Esophagus muscularis mucosa (tissue), 4 donors: ENCODE measurements around the gene ATXN1L. TPM values are rescaled to one million over a fixed set of nuclear protein-coding genes. Genes with fewer than 3 reads are reported as not detected.

Experiments used
- DNase-seq: peaks from one replicate; pipeline ENCODE4 v3.0.0-alpha.2; 2017; ENCODE audit errors: extremely low spot score
- H3K27ac ChIP-seq, 4 donors: fragments of 200-600 bp; sonication (generic); replicated peaks in 1 of 4; 1 replicate in 3 of 4; 2 replicates in 1 of 4; pipeline ENCODE4 v1.5.1; 2016 to 2019; ENCODE audit warnings: mild to moderate bottlenecking in 1 of 4
- H3K27me3 ChIP-seq, 4 donors: fragments of 200-600 bp; sonication (generic); one replicate each; pipeline versions ENCODE4 v1.5.1 to v1.6.0; 2016 to 2019
- H3K36me3 ChIP-seq, 4 donors: fragments of 200-600 bp; sonication (generic); one replicate each; pipeline ENCODE4 v1.5.1; 2016 to 2019
- H3K4me1 ChIP-seq, 4 donors: fragments of 200-600 bp; sonication (generic); one replicate each; pipeline ENCODE4 v1.5.1; 2016 to 2019
- H3K4me3 ChIP-seq, 4 donors: fragments of 200-600 bp; sonication (generic); 1 replicate in 2 of 4; 2 replicates in 2 of 4; pipeline ENCODE4 v1.5.1; 2016 to 2019; ENCODE audit warnings: mild to moderate bottlenecking in 4 of 4, moderate library complexity in 1 of 4
- H3K9me3 ChIP-seq, 4 donors: fragments of 200-600 bp; sonication (generic); 1 replicate in 3 of 4; 2 replicates in 1 of 4; pipeline ENCODE4 v1.5.1; 2016 to 2019
- CTCF ChIP-seq, 3 experiments: fragments of 200-600 bp in 2 of 3; fragments of 450-650 bp in 1 of 3; sonication (generic) in 2 of 3; IDR thresholded peaks; one replicate each; pipeline ENCODE4 v1.5.1; 2017 to 2019; ENCODE audit warnings: antibody characterized with exemption in 3 of 3, mild to moderate bottlenecking in 2 of 3, moderate library complexity in 1 of 3
- EP300 ChIP-seq: sonication (generic); formaldehyde crosslinking; IDR thresholded peaks from one replicate; pipeline ENCODE4 v1.6.1; 2017; ENCODE audit warnings: antibody characterized with exemption
- POLR2A ChIP-seq: fragments of 450-650 bp; IDR thresholded peaks from one replicate; pipeline ENCODE4 v1.6.1; 2017; ENCODE audit warnings: antibody characterized with exemption, moderate library complexity, mild to moderate bottlenecking, low read depth
- POLR2AphosphoS5 ChIP-seq, 2 donors: sonication (generic); formaldehyde crosslinking; IDR thresholded peaks; one replicate each; pipeline ENCODE4 v1.6.1; 2017; ENCODE audit warnings: antibody characterized with exemption in 2 of 2
- WGBS: methylation state at CpG from one replicate; pipeline ENCODE4 v1.1.5; 2018; 5-methylcytosine and 5-hydroxymethylcytosine counted together
- intact Hi-C: fragments of 100-400 bp; cut with DNase I; formaldehyde crosslinking; loops from one replicate; pipeline ENCODE4 v1.15.1; 2023
- total RNA-seq, 4 donors: library from RNA; depleted of rRNA; stranded (reverse); fragments of >200 nt; gene quantifications; one replicate each; pipeline versions ENCODE4 v1.1.0 to v1.2.1, GENCODE V29; 2016

ATXN1L gene
- total RNA-seq, 4 donors from 2014 or later, result 32.8 to 54.6 (median 42.9) TPM

DNA sequence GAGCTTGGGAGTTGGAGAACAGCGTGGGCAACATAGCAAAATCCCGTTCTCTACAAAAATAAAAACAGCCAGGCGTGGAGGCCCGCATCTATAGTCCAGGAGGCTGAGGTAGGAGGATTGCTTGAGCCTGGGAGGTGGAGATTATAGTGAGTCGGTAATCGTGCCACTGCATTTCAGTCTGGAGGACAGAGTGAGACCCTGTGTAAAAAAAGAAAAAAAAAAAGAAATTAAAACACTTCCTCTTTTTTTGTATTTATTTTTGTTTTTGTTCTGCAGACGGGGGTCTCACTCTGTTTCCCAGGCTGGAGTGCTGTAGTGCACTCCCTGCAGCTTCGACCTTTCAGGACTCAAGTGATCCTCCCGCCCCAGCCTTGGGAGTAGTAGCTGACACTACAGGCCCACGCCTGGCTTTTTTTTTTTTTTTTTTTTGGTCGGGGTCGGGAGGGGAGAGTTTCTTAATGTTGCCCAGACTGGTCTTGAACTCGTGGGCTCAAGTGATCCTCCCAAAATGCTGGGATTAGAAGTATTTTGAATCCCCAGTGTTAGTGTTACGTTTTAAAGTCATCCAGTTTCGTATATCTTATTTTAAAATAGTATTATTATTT is 51.1 kb downstream of the ATXN1L start:
- Histone ChIP-seq H3K4me1 (peaks cover 47 to 63% (median 62%) of the 10 kb centered on the region in 4 donors), H3K36me3 (no peaks in the 10 kb centered on the region), H3K27ac (peak overlapping the region in 3 of 4 donors; percentile 91 to 99 (median 93)), H3K9me3 (no peaks in the 10 kb centered on the region), H3K27me3 (no peaks in the 10 kb centered on the region), H3K4me3 (peak overlapping the region; percentile 80 to 94 (median 90))
- DNase-seq, result no peak
- TF ChIP-seq POLR2A (no peak), CTCF (IDR thresholded peaks at IDR 0.05) (no peak), POLR2AphosphoS5 (IDR thresholded peaks at IDR 0.05) (no peak), EP300 (no peak)
- intact Hi-C loops, result loop anchor here (5.0 kb wide), 2 partner anchors 65 to 90 kb away; partner anchors contain the start of gene AP1G1
- 56% methylated on average over 15 of the region's 15 CpGs for WGBS

DNA sequence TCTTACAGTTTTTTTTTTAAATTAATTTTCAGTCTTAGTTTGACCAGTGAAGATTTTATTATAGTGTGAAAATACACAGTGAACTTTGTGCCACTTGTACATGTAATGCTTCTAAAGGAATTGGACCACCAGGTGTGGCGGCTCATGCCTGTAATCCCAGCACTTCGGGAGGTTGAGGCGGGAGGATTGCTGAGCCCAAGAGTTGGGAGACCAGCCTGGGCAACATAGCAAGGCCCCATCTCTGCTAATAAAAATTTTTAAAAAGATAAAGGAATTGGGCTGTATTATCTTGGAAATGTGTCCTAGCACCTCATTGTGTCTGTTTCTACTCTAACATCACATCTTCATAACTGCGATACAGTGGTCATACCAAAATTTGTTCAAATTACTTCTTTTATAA is 53.4 kb downstream of the ATXN1L start:
- Histone ChIP-seq H3K9me3 (no peaks in the 10 kb centered on the region), H3K4me3 (no peak overlapping the region), H3K36me3 (no peaks in the 10 kb centered on the region), H3K4me1 (peaks cover 50 to 79% (median 76%) of the 10 kb centered on the region in 4 donors), H3K27ac (peak overlapping the region in 3 of 4 donors; percentile 34 to 63 (median 58)), H3K27me3 (no peaks in the 10 kb centered on the region)
- 96% methylated on average over 4 of the region's 4 CpGs for WGBS
- intact Hi-C loops, result loop anchor here (5.0 kb wide), 2 partner anchors 63 to 92 kb away; partner anchors contain the start of gene AP1G1
- DNase-seq, result no peak
- TF ChIP-seq POLR2A (no peak), POLR2AphosphoS5 (IDR thresholded peaks at IDR 0.05) (no peak), CTCF (IDR thresholded peaks at IDR 0.05) (no peak), EP300 (no peak)

GRCh38 chr16:71902656-71903365 is 57.0 kb downstream of the ATXN1L start:
- TF ChIP-seq POLR2AphosphoS5 (IDR thresholded peaks at IDR 0.05), result no peak
- no peak for TF ChIP-seq EP300
- TF ChIP-seq POLR2A, result no peak
- no peak for TF ChIP-seq CTCF (IDR thresholded peaks at IDR 0.05)
- H3K27me3 ChIP-seq, result no peaks in the 10 kb centered on the region
- H3K36me3 ChIP-seq, result no peaks in the 10 kb centered on the region
- no peaks in the 10 kb centered on the region for H3K9me3 ChIP-seq
- H3K4me3 ChIP-seq, result no peak overlapping the region
- peak overlapping the region in 2 of 4 donors; percentile 0 to 8 for H3K27ac ChIP-seq
- no peak for DNase-seq
- intact Hi-C loops, result no loop called here
- 86% methylated on average over 5 of the region's 5 CpGs for WGBS
- peaks cover 40 to 87% (median 76%) of the 10 kb centered on the region in 4 donors for H3K4me1 ChIP-seq

GRCh38 chr16:71903608-71904007 is 57.8 kb downstream of the ATXN1L start:
- DNase-seq, result no peak
- no peaks in the 10 kb centered on the region for H3K27me3 ChIP-seq
- TF ChIP-seq POLR2A (no peak), EP300 (no peak), CTCF (IDR thresholded peaks at IDR 0.05) (no peak), POLR2AphosphoS5 (IDR thresholded peaks at IDR 0.05) (no peak)
- peak overlapping the region in 2 of 4 donors; percentile 0 to 14 for H3K27ac ChIP-seq
- H3K4me1 ChIP-seq, result peaks cover 32 to 87% (median 76%) of the 10 kb centered on the region in 4 donors
- no peaks in the 10 kb centered on the region for H3K9me3 ChIP-seq
- 82% methylated on average over 2 of the region's 2 CpGs for WGBS
- no peak overlapping the region for H3K4me3 ChIP-seq
- no peaks in the 10 kb centered on the region for H3K36me3 ChIP-seq
- intact Hi-C loops, result no loop called here
